DMS53 (cell line): Measurements from ENCODE around the gene INIP.
A peak's percentile ranks its signal among the peaks of the same experiment; 100 is the strongest.

Experiments
- DNase-seq: peaks from one replicate; lab custom pipeline; 2025; lab: John Stamatoyannopoulos, UW

The INIP gene

GRCh38 chr9:112717661-112718331, at the start of gene INIP:
INIP (minus strand) TSS chr9:112718117; CDS start chr9:112716485, 1,632 bp downstream.
- peak; percentile 98 for DNase-seq

GRCh38 chr9:112765281-112765680, 47.4 kb upstream of the INIP start:
- peak; percentile 18 for DNase-seq

- peak; percentile 91 for DNase-seq
These were observed 46.9 kb upstream of the INIP start for GRCh38 chr9:112764837-112765236.

GRCh38 chr9:112764344-112764743, 46.4 kb upstream of the INIP start:
- peak; percentile 49 for DNase-seq

GRCh38 chr9:112762726-112763518, 45.0 kb upstream of the INIP start:
- DNase-seq: no peak

- no peak for DNase-seq
These were observed 44.2 kb upstream of the INIP start for GRCh38 chr9:112761912-112762655.

- DNase-seq: no peak
These were observed 42.9 kb upstream of the INIP start for GRCh38 chr9:112760821-112761220.

- no peak for DNase-seq
These were observed 40.0 kb upstream of the INIP start for GRCh38 chr9:112757940-112758339.

GRCh38 chr9:112757282-112757883, 39.5 kb upstream of the INIP start:
- no peak for DNase-seq

- DNase-seq: no peak
These were observed 37.8 kb upstream of the INIP start for GRCh38 chr9:112755675-112756074.

GRCh38 chr9:112755016-112755427, 37.1 kb upstream of the INIP start:
- no peak for DNase-seq

- DNase-seq: no peak
These were observed 36.7 kb upstream of the INIP start for GRCh38 chr9:112754578-112754977.

GRCh38 chr9:112753725-112754124, 35.8 kb upstream of the INIP start:
- no peak for DNase-seq

GRCh38 chr9:112752334-112753125, 34.6 kb upstream of the INIP start:
- DNase-seq: no peak

- DNase-seq: peak; percentile 68
These were observed 33.3 kb upstream of the INIP start for GRCh38 chr9:112751056-112751795.

GRCh38 chr9:112750764-112751055, 32.8 kb upstream of the INIP start:
- DNase-seq: no peak

GRCh38 chr9:112750016-112750763, 32.3 kb upstream of the INIP start, which contains the start of gene SNX30:
SNX30 (plus strand) TSS chr9:112750760; CDS start chr9:112751002, 242 bp downstream.
- peak; percentile 93 for DNase-seq

GRCh38 chr9:112747094-112747493, 29.2 kb upstream of the INIP start:
- DNase-seq: no peak

GRCh38 chr9:112744177-112744576, 26.3 kb upstream of the INIP start:
- no peak for DNase-seq

GRCh38 chr9:112743216-112743836, 25.4 kb upstream of the INIP start:
- DNase-seq: no peak
